Loucy (cell line): ENCODE results near the gene STAB2.

Source experiments
- H2AFZ ChIP-seq: fragments of 200-600 bp; sonication (generic); 2 replicates; pipeline ENCODE4 v1.6.0; 2016; ENCODE audit warnings: antibody characterized with exemption, mild to moderate bottlenecking, low read length, moderate library complexity
- H3F3A ChIP-seq: fragments of 200-600 bp; 2 replicates; pipeline ENCODE4 v1.6.0; 2016; ENCODE audit warnings: antibody characterized with exemption, low read depth, mild to moderate bottlenecking
- H3K27me3 ChIP-seq: fragments of 200-600 bp; sonication (generic); 2 replicates; pipeline ENCODE4 v1.6.1; 2014; ENCODE audit warnings: low read length, mild to moderate bottlenecking; ENCODE audit not compliant: insufficient read depth, poor library complexity, severe bottlenecking
- H3K36me3 ChIP-seq: fragments of 200-600 bp; sonication (generic); 2 replicates; pipeline ENCODE4 v1.6.1; 2016; ENCODE audit warnings: low read length; ENCODE audit not compliant: insufficient read depth
- H3K4me1 ChIP-seq: fragments of 200-600 bp; sonication (generic); 2 replicates; pipeline ENCODE4 v1.5.1; 2014; ENCODE audit warnings: low read length, mild to moderate bottlenecking; ENCODE audit not compliant: insufficient read depth, poor library complexity, severe bottlenecking
- H3K4me2 ChIP-seq: fragments of 200-600 bp; sonication (generic); 2 replicates; pipeline ENCODE4 v1.6.0; 2014; ENCODE audit warnings: antibody characterized with exemption, low read length, low read depth, mild to moderate bottlenecking; ENCODE audit not compliant: poor library complexity, severe bottlenecking
- H3K4me3 ChIP-seq: fragments of 200-600 bp; sonication (generic); 2 replicates; pipeline ENCODE4 v1.5.1; 2014; ENCODE audit warnings: low read length, mild to moderate bottlenecking, mixed read lengths; ENCODE audit not compliant: poor library complexity, severe bottlenecking
- H3K79me2 ChIP-seq: fragments of 200-600 bp; sonication (generic); 2 replicates; pipeline ENCODE4 v1.6.1; 2014; ENCODE audit warnings: low read length; ENCODE audit not compliant: insufficient read depth
- H3K9ac ChIP-seq: fragments of 200-600 bp; sonication (generic); 2 replicates; pipeline ENCODE4 v1.6.0; 2014; ENCODE audit warnings: mild to moderate bottlenecking, low read depth, low read length, moderate library complexity; ENCODE audit not compliant: poor library complexity, severe bottlenecking
- H3K9me2 ChIP-seq: fragments of 200-600 bp; sonication (generic); replicated peaks from 2 replicates; pipeline ENCODE4 v1.6.1; 2016; ENCODE audit warnings: low read depth, low read length, mixed read lengths
- H3K9me3 ChIP-seq: fragments of 200-600 bp; sonication (generic); 2 replicates; pipeline ENCODE4 v1.6.1; 2014; ENCODE audit warnings: mild to moderate bottlenecking, antibody characterized with exemption, low read length, low read depth; ENCODE audit not compliant: insufficient read depth
- H4K20me1 ChIP-seq: fragments of 200-600 bp; sonication (generic); 2 replicates; pipeline ENCODE4 v1.6.0; 2014; ENCODE audit warnings: antibody characterized with exemption, low read length, mild to moderate bottlenecking; ENCODE audit not compliant: insufficient read depth, poor library complexity, severe bottlenecking
- EZH2phosphoT487 ChIP-seq: fragments of 200-600 bp; IDR thresholded peaks from 2 replicates; pipeline ENCODE4 v1.6.1; 2018; ENCODE audit warnings: antibody characterized with exemption, mild to moderate bottlenecking, moderate library complexity, borderline replicate concordance
- TF ChIP-seq, protein P1 (sequence below): fragments of 200-600 bp; sonication (generic); conservative IDR thresholded peaks from 2 replicates; pipeline ENCODE4 v1.5.1; 2014; ENCODE audit warnings: mild to moderate bottlenecking, antibody characterized with exemption, low read length

Gene STAB2

DNA sequence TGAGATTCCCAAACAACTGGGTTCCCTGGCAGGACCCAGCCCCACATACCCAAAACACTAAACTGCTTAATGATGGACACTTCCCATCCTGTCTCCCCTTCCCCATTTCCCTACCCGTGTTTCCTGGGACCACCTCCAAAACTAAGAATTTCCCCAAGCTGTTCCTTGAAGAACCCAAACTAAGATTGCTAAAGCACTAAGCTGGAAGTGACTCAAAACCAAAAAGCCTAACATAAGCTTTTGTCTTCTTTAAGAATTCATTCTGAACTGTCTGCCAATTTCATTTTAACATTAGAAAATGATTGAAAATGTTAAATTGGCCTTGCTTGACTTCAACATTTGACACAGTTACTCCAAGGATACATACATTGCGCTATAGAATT, 29.5 kb upstream of the STAB2 start:
- Histone ChIP-seq H3F3A (no peaks in the 10 kb centered on the region), H3K9ac (no peak overlapping the region), H3K4me3 (no peak overlapping the region), H3K4me2 (no peak overlapping the region), H3K36me3 (no peaks in the 10 kb centered on the region), H3K4me1 (no peaks in the 10 kb centered on the region), H3K9me2 (no peaks in the 10 kb centered on the region; the same call in 1 of the 2 replicates), H3K79me2 (no peaks in the 10 kb centered on the region), H4K20me1 (no peaks in the 10 kb centered on the region), H2AFZ (no peak overlapping the region), H3K9me3 (no peaks in the 10 kb centered on the region), H3K27me3 (no peaks in the 10 kb centered on the region)
- TF ChIP-seq EZH2phosphoT487: no peak
- TF ChIP-seq, protein P1, sequence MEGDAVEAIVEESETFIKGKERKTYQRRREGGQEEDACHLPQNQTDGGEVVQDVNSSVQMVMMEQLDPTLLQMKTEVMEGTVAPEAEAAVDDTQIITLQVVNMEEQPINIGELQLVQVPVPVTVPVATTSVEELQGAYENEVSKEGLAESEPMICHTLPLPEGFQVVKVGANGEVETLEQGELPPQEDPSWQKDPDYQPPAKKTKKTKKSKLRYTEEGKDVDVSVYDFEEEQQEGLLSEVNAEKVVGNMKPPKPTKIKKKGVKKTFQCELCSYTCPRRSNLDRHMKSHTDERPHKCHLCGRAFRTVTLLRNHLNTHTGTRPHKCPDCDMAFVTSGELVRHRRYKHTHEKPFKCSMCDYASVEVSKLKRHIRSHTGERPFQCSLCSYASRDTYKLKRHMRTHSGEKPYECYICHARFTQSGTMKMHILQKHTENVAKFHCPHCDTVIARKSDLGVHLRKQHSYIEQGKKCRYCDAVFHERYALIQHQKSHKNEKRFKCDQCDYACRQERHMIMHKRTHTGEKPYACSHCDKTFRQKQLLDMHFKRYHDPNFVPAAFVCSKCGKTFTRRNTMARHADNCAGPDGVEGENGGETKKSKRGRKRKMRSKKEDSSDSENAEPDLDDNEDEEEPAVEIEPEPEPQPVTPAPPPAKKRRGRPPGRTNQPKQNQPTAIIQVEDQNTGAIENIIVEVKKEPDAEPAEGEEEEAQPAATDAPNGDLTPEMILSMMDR: no peak

DNA sequence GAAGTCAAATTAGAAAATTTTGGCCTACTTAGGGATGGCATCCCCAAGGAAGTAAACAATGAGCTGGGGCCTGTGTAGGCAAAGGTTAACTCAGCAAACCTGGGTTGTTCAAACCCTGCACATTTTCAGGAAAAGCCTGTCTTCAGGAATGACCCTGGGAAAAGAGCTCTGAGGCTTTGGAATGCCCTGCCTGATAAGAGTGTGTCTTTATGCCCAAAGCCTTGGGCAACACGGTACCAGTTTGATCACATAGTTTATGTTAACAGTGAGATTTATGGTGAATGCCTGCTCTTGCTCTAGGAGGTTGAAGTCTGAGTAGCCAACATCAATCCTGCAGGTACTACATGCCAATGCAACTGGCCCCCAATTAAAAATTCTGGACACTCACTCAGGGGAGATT, 28.2 kb upstream of the STAB2 start:
- H3K9me3 ChIP-seq: no peaks in the 10 kb centered on the region

DNA sequence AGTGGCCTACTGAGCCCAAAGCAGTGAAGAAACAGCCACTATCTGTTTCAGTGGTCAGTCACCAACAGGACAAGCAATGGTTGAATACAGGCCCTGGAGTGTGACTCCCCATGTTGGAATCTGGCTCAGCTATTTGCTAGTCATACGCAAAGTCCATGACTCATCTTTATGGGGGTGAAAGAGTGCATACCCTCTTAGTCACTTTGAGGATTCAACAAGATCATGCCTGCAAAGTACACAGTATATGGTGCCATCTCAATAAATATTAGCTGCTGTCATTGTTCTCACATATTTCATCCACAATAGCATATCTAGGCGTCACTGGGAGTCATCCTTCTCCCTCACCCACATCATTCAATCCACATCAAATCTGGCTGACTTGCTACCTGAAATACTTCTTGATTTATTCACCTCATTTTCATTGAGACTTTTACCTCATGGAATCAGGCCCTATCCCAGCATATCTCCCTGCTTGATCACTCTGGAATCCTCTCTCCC, 26.4 kb upstream of the STAB2 start:
- Histone ChIP-seq H3K4me1 (no peaks in the 10 kb centered on the region), H3K27me3 (no peaks in the 10 kb centered on the region), H3K36me3 (no peaks in the 10 kb centered on the region), H3K9me2 (no peaks in the 10 kb centered on the region; the same call in 1 of the 2 replicates), H3K9me3 (peaks cover 7% of the 10 kb centered on the region; the same call in 1 of the 2 replicates), H3K9ac (no peak overlapping the region), H3K4me2 (no peak overlapping the region), H3F3A (no peaks in the 10 kb centered on the region), H4K20me1 (no peaks in the 10 kb centered on the region), H3K79me2 (no peaks in the 10 kb centered on the region), H3K4me3 (no peak overlapping the region), H2AFZ (no peak overlapping the region)
- TF ChIP-seq, protein P1: no peak
- TF ChIP-seq EZH2phosphoT487: no peak

More for the DNA sequence above, 28.2 kb upstream of the STAB2 start:
- Histone ChIP-seq H3K4me1 (no peaks in the 10 kb centered on the region), H3K36me3 (no peaks in the 10 kb centered on the region), H3K4me3 (no peak overlapping the region), H4K20me1 (no peaks in the 10 kb centered on the region), H3K79me2 (no peaks in the 10 kb centered on the region), H2AFZ (no peak overlapping the region), H3K9me2 (no peaks in the 10 kb centered on the region; the same call in 1 of the 2 replicates), H3K27me3 (no peaks in the 10 kb centered on the region), H3K4me2 (no peak overlapping the region), H3K9ac (no peak overlapping the region), H3F3A (no peaks in the 10 kb centered on the region)
- TF ChIP-seq, protein P1: no peak
- TF ChIP-seq EZH2phosphoT487: no peak
